ENCODE data around the gene UPK1A.

DNA sequence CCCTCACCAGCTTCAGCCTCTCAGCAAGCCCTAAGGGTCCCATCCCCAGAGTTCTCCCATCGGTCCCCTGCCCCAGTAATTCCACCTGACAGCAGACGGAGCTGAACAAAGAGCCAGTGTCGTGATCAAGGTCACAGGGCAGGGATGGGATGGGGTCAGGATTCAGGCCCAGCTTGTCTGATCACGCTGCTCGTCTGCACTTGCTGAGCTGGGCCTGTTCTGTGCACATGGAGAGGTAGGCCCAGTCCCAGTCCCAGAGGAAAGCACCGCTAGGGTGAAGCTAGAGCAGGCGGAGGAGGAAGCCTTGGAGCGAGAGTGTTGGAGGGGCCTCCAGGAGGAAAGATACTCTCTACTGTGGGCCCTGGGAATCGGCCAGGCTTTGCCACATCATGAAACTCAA is 44.6 kb upstream of the UPK1A start:
- no peak for TF ChIP-seq POLR2A (IDR thresholded peaks at IDR 0.05)
- TF ChIP-seq, protein P1, sequence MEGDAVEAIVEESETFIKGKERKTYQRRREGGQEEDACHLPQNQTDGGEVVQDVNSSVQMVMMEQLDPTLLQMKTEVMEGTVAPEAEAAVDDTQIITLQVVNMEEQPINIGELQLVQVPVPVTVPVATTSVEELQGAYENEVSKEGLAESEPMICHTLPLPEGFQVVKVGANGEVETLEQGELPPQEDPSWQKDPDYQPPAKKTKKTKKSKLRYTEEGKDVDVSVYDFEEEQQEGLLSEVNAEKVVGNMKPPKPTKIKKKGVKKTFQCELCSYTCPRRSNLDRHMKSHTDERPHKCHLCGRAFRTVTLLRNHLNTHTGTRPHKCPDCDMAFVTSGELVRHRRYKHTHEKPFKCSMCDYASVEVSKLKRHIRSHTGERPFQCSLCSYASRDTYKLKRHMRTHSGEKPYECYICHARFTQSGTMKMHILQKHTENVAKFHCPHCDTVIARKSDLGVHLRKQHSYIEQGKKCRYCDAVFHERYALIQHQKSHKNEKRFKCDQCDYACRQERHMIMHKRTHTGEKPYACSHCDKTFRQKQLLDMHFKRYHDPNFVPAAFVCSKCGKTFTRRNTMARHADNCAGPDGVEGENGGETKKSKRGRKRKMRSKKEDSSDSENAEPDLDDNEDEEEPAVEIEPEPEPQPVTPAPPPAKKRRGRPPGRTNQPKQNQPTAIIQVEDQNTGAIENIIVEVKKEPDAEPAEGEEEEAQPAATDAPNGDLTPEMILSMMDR (IDR thresholded peaks at IDR 0.05) = no peak

Measured in esophagus squamous epithelium (tissue), 4 donors.